Gastroesophageal sphincter (tissue), 2 donors: Measurements from ENCODE around the gene SLC16A10.

ENCODE experiments used
- POLR2A ChIP-seq, 2 donors: fragments of 450-650 bp; IDR thresholded peaks; one replicate each; pipeline ENCODE4 v1.6.1; 2017; ENCODE audit warnings: antibody characterized with exemption in 2 of 2, mild to moderate bottlenecking in 2 of 2, moderate library complexity in 1 of 2
- POLR2AphosphoS5 ChIP-seq: sonication (generic); formaldehyde crosslinking; IDR thresholded peaks from one replicate; pipeline ENCODE4 v1.6.1; 2017; ENCODE audit warnings: antibody characterized with exemption

DNA sequence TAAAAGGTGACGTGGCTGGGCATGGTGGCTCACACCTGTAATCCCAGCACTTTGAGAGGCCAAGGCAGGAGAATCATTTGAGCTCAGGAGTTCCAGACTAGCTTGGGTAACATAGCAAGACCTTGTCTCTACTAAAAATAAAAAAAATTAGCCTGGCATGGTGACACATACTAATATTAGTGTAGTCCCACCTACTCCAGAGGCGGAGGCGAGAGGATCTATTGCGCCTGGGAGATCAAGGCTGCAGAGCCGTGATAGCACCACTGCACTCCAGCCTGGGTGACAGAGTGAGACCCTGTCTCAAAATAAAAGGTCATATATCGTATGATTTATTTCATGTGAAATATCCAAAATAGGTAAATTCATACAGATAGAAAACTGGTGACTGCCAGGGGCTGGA, 132.5 kb downstream of the SLC16A10 start:
- TF ChIP-seq POLR2A (IDR thresholded peaks at IDR 0.05) = no peak
- no peak for TF ChIP-seq POLR2AphosphoS5
